ENCODE measurements around the gene GMEB1.

Gene GMEB1

DNA sequence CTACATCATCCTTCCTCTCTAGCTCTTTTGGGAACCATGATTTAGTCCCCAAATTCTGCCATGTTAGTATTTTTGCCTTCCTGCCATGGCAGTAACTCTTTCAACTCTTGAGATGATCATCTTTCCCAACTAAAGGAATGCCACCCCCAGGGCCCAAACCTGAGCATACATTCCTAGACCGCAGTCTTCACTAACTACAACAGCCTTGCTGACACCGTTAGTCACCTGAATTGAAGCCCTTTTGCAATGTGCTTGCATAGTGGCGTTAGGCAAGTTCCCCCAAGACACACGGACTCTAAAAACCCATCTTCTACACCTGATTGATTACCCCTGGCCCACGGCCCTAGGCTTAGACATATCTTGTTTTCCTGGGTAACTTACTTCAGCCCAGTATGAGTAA is 51.8 kb downstream of the GMEB1 start:
- no peak for TF ChIP-seq POLR2AphosphoS5 (IDR thresholded peaks at IDR 0.05; ENCODE audit: low read depth, low read length)
- no peak for TF ChIP-seq TAF1 (IDR thresholded peaks at IDR 0.05; ENCODE audit: borderline replicate concordance, insufficient read depth, low read length)
- TF ChIP-seq FOXP2 (optimal IDR thresholded peaks at IDR 0.05; ENCODE audit: borderline replicate concordance, extremely low read depth, extremely low read length, insufficient read depth) = no peak
- TF ChIP-seq SIN3A (IDR thresholded peaks at IDR 0.05; ENCODE audit: borderline replicate concordance, insufficient read depth, low read length) = no peak
- TF ChIP-seq, protein P1, sequence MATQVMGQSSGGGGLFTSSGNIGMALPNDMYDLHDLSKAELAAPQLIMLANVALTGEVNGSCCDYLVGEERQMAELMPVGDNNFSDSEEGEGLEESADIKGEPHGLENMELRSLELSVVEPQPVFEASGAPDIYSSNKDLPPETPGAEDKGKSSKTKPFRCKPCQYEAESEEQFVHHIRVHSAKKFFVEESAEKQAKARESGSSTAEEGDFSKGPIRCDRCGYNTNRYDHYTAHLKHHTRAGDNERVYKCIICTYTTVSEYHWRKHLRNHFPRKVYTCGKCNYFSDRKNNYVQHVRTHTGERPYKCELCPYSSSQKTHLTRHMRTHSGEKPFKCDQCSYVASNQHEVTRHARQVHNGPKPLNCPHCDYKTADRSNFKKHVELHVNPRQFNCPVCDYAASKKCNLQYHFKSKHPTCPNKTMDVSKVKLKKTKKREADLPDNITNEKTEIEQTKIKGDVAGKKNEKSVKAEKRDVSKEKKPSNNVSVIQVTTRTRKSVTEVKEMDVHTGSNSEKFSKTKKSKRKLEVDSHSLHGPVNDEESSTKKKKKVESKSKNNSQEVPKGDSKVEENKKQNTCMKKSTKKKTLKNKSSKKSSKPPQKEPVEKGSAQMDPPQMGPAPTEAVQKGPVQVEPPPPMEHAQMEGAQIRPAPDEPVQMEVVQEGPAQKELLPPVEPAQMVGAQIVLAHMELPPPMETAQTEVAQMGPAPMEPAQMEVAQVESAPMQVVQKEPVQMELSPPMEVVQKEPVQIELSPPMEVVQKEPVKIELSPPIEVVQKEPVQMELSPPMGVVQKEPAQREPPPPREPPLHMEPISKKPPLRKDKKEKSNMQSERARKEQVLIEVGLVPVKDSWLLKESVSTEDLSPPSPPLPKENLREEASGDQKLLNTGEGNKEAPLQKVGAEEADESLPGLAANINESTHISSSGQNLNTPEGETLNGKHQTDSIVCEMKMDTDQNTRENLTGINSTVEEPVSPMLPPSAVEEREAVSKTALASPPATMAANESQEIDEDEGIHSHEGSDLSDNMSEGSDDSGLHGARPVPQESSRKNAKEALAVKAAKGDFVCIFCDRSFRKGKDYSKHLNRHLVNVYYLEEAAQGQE (IDR thresholded peaks at IDR 0.05; ENCODE audit: insufficient read depth in 1 of 2, low read depth in 2 of 2, low read length in 2 of 2) = no peak

DNA sequence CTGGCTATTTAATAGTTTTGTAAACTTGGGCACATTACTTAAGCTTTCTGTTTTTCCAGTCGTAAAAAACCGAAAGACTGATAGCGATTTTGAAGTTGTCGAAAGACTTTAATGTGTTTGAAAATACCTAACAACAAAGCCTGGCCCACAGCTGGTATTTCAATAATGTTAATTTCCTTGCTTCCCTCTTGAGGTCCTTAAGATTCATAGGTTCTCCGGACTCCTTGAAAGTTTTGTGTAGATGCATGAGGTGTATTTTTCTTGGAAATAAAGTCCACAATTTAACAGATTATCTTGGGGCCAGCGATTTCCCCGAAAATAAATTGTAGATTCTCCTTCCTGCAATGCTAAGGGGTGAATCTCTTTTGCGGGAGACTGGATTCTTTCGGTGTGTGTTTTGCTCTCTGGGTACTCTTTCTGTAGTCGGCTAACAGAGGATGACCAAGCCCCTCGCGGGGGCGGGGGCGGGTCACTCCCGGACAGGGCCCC is 67.4 kb downstream of the GMEB1 start:
- TF ChIP-seq SIN3A (IDR thresholded peaks at IDR 0.05; ENCODE audit: borderline replicate concordance, insufficient read depth, low read length) = no peak
- TF ChIP-seq, protein P1 (IDR thresholded peaks at IDR 0.05; ENCODE audit: insufficient read depth in 1 of 2, low read depth in 2 of 2, low read length in 2 of 2) = no peak
- no peak for TF ChIP-seq FOXP2 (optimal IDR thresholded peaks at IDR 0.05; ENCODE audit: borderline replicate concordance, extremely low read depth, extremely low read length, insufficient read depth)
- TF ChIP-seq TAF1 (IDR thresholded peaks at IDR 0.05; ENCODE audit: borderline replicate concordance, insufficient read depth, low read length) = no peak
- TF ChIP-seq POLR2AphosphoS5 (IDR thresholded peaks at IDR 0.05; ENCODE audit: low read depth, low read length) = no peak

DNA sequence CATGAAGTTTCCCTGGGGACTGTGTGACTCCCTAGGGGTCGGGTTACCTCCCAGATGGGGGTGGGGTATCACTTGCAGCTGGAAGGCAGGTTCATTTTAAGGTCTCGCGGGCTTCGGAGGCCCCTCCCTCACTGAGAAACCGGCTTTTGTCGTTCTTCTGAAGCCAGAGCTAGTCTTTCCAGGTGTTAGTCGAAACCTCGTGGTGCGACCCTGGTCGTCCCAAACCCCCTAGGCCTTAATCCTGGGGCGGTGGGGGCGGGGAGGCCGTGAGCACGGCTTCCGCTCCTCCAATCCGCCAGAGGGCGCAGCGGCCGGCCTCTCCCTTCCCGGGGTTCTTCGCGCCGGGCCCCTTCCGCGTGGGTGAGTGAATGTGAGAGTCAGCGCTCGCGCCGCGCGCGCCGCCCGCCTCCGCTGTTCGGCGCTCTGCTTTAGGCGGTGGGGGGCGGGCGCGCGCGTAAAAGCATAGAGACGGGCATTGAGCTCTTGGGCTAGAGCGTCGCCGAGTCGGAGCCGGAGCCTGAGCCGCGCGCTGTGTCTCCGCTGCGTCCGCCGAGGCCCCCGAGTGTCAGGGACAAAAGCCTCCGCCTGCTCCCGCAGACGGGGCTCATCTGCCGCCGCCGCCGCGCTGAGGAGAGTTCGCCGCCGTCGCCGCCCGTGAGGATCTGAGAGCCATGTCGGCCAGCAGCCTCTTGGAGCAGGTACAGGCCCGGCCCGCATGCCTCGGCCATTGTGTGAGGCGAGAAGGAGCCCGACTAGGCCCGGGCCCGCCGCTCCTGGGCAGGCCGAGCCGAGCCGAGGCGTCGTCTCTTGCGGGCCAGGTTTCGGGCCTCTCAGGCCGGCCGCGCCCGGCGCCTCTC is 68.1 kb downstream of the GMEB1 start, which contains the start of gene YTHDF2:
Gene YTHDF2, plus strand, starts transcription at position 491 of the 857 bp plus-strand sequence. Its CDS starts 181 bp downstream, at position 672.
- TF ChIP-seq POLR2AphosphoS5 (IDR thresholded peaks at IDR 0.05; ENCODE audit: low read depth, low read length) (peak; percentile 35; the same call in 1 of the 2 replicates), TAF1 (IDR thresholded peaks at IDR 0.05; ENCODE audit: borderline replicate concordance, insufficient read depth, low read length) (peak; percentile 80), FOXP2 (optimal IDR thresholded peaks at IDR 0.05; ENCODE audit: borderline replicate concordance, extremely low read depth, extremely low read length, insufficient read depth) (peak; percentile 79), SIN3A (IDR thresholded peaks at IDR 0.05; ENCODE audit: borderline replicate concordance, insufficient read depth, low read length) (no peak)
- TF ChIP-seq, protein P1 (IDR thresholded peaks at IDR 0.05; ENCODE audit: insufficient read depth in 1 of 2, low read depth in 2 of 2, low read length in 2 of 2) = no peak

DNA sequence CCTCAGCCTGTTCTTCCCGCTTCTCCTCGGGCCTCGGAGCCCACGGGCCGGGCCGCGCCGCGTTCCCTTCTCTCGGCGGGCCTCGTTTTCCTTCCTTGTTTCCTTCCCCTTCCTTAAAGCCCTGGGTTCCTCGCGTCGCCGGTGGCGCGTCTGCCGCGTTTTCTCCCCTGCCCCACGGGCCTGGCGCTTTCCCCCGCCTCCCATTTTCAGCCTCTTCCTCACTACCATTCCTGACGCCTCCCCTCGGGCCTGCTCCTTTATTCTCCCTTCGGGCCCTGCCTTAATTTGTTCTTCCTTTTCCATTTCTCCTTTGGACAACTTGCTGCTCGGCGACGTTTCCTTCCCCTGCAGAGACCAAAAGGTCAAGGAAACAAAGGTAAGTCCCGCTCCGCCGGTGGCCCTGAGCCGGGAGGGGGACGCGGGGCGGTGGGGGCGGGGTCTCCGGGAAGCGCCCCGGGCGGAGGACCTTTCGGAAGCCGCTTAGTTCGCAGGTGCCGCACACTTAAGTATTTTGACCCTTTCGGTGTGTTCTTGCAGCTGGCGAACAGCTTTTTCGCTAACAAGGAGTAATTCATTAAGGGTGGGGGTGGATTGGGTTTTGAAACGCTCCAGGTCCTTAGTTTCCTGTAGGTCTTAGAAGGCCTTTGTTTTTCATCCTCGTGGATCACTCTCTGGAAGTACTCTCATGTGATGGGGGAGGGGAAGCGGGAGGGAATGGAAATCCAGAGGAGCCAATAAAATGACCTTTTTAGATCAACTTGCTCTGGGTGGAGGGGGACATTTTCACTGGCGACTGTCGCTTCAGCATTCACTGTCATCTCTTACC is 68.9 kb downstream of the GMEB1 start:
- TF ChIP-seq, protein P1 (IDR thresholded peaks at IDR 0.05; ENCODE audit: insufficient read depth in 1 of 2, low read depth in 2 of 2, low read length in 2 of 2) = no peak
- TF ChIP-seq POLR2AphosphoS5 (IDR thresholded peaks at IDR 0.05; ENCODE audit: low read depth, low read length) = peak; percentile 12; the same call in 1 of the 2 replicates

Measured in PFSK-1 (cell line).